IMR-90 (cell line): ENCODE results near the gene TPST1.
"Not testable (repeated sequence)": the region's sequence is repeated elsewhere in the genome, so short reads cannot be mapped to it uniquely, and the experiment has no call there.

Experiments
- POLR2A ChIP-seq: IDR thresholded peaks from 2 replicates; pipeline ENCODE4 v1.6.1; 2012; ENCODE audit warnings: mild to moderate bottlenecking, low read depth, low read length
- TF ChIP-seq, protein P1 (sequence below): conservative IDR thresholded peaks from 2 replicates; pipeline ENCODE4 v1.5.1; 2012; ENCODE audit warnings: mild to moderate bottlenecking, low read depth, low read length, improper control_type of control experiment

DNA sequence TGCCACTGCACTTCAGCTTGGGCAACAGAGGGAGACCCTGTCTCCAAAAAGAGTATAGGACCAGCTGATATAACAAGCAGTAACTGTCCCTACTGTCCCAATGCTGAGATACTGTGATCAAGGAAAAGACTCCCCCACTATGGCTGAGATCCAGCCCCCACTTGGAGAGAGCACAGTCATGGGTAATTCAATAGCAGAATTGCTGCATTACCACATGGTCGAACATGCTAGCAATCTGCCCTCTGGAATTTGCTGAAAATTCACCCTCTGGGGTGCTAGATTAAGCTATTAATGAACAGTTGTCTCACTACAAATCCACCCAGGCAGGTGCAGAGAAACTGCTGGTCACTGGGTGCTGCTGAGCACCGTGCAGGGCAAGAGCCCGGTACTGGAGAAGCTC lies 196.8 kb downstream of the TPST1 start:
- TF ChIP-seq, protein P1, sequence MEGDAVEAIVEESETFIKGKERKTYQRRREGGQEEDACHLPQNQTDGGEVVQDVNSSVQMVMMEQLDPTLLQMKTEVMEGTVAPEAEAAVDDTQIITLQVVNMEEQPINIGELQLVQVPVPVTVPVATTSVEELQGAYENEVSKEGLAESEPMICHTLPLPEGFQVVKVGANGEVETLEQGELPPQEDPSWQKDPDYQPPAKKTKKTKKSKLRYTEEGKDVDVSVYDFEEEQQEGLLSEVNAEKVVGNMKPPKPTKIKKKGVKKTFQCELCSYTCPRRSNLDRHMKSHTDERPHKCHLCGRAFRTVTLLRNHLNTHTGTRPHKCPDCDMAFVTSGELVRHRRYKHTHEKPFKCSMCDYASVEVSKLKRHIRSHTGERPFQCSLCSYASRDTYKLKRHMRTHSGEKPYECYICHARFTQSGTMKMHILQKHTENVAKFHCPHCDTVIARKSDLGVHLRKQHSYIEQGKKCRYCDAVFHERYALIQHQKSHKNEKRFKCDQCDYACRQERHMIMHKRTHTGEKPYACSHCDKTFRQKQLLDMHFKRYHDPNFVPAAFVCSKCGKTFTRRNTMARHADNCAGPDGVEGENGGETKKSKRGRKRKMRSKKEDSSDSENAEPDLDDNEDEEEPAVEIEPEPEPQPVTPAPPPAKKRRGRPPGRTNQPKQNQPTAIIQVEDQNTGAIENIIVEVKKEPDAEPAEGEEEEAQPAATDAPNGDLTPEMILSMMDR = not testable (repeated sequence)
- TF ChIP-seq POLR2A = not testable (repeated sequence)
